IMR-90 (cell line): ENCODE data around the gene AOC2. TPM values are rescaled to one million over a fixed set of nuclear protein-coding genes. Genes with fewer than 3 reads are reported as not detected.

Source experiments
- ATAC-seq: fragments of 200-7000 bp; cut with Tn5 transposase; 2 replicates; pipeline ENCODE4 v1.9.1; 2020; ENCODE audit warnings: low read depth, mild to moderate bottlenecking, moderate library complexity
- BruUV-seq: library from RNA; stranded (reverse); fragments of 400-500 nt; replicated peaks from 2 replicates; lab custom pipeline; 2021; lab: Mats Ljungman, UMichigan
- CTCF ChIA-PET: fragments of 300-600 bp; formaldehyde crosslinking; extraction: SDS; loops from one replicate; lab custom pipeline; 2021; ENCODE audit warnings: antibody characterized with exemption; lab: Yijun Ruan, JAX
- POLR2A ChIA-PET: fragments of 300-600 bp; sonication (Branson Sonifier 250); formaldehyde crosslinking; loops from one replicate; lab custom pipeline; 2022; ENCODE audit warnings: antibody characterized with exemption; ENCODE audit not compliant: unreplicated experiment; lab: Charles Lee
- DNase-seq: peaks from one replicate; pipeline ENCODE4 v3.0.0; 2013
- H2AFZ ChIP-seq: replicated peaks from 2 replicates; pipeline ENCODE3; 2013; ENCODE audit warnings: low read length, mild to moderate bottlenecking; ENCODE audit not compliant: poor library complexity
- H2AK5ac ChIP-seq: 2 replicates; pipeline ENCODE4 v1.6.1; 2013; ENCODE audit warnings: low read depth, low read length, inconsistent platforms
- H2AK9ac ChIP-seq: replicated peaks from 2 replicates; pipeline ENCODE3; 2013; ENCODE audit warnings: mild to moderate bottlenecking, low read depth, low read length, moderate library complexity; ENCODE audit not compliant: poor library complexity
- H2BK120ac ChIP-seq: 2 replicates; pipeline ENCODE4 v1.6.1; 2013; ENCODE audit warnings: low read depth, low read length, inconsistent platforms
- H2BK15ac ChIP-seq: 3 replicates; pipeline ENCODE4 v1.6.1; 2013; ENCODE audit warnings: low read depth, low read length, inconsistent platforms
- H2BK20ac ChIP-seq: 2 replicates; pipeline ENCODE4 v1.6.1; 2013; ENCODE audit warnings: low read depth, mild to moderate bottlenecking, inconsistent platforms, low read length, moderate library complexity
- H2BK5ac ChIP-seq: 2 replicates; pipeline ENCODE4 v1.6.1; 2013; ENCODE audit warnings: mild to moderate bottlenecking, low read depth, low read length, inconsistent platforms; ENCODE audit not compliant: poor library complexity, severe bottlenecking
- H3K14ac ChIP-seq: replicated peaks from 2 replicates; pipeline ENCODE4 v1.6.1; 2013; ENCODE audit warnings: low read depth, low read length, inconsistent platforms
- H3K18ac ChIP-seq: 2 replicates; pipeline ENCODE4 v1.6.1; 2013; ENCODE audit warnings: low read depth, low read length, control low read depth
- H3K23ac ChIP-seq: 2 replicates; pipeline ENCODE4 v1.6.1; 2013; ENCODE audit warnings: low read depth, low read length, inconsistent platforms
- H3K27ac ChIP-seq: 2 replicates; pipeline ENCODE4 v1.5.1; 2013; ENCODE audit warnings: mild to moderate bottlenecking, control low read depth, low read length; ENCODE audit not compliant: insufficient read depth
- H3K27me3 ChIP-seq: 2 replicates; pipeline ENCODE4 v1.6.1; 2013; ENCODE audit warnings: low read length; ENCODE audit not compliant: control insufficient read depth, insufficient read depth
- H3K36me3 ChIP-seq: 2 replicates; pipeline ENCODE4 v1.6.1; 2013; ENCODE audit warnings: low read length, mixed read lengths; ENCODE audit not compliant: control insufficient read depth, insufficient read depth
- H3K4ac ChIP-seq: 2 replicates; pipeline ENCODE4 v1.6.1; 2013; ENCODE audit warnings: low read depth, low read length, inconsistent platforms
- H3K4me1 ChIP-seq: 2 replicates; pipeline ENCODE4 v1.6.1; 2013; ENCODE audit warnings: low read length, mixed read lengths; ENCODE audit not compliant: control insufficient read depth, insufficient read depth
- H3K4me2 ChIP-seq: 2 replicates; pipeline ENCODE4 v1.6.1; 2013; ENCODE audit warnings: low read depth, mild to moderate bottlenecking, control low read depth, low read length, moderate library complexity
- H3K4me3 ChIP-seq: 2 replicates; pipeline ENCODE4 v1.5.1; 2013; ENCODE audit warnings: low read depth, mild to moderate bottlenecking, control low read depth, low read length, moderate library complexity; ENCODE audit not compliant: insufficient read depth
- H3K56ac ChIP-seq: 2 replicates; pipeline ENCODE4 v1.6.1; 2013; ENCODE audit warnings: low read length, inconsistent platforms; ENCODE audit not compliant: insufficient read depth; ENCODE audit errors: extremely low read depth
- H3K79me1 ChIP-seq, 2 experiments: 2 replicates each; pipeline ENCODE4 v1.6.1; 2013; ENCODE audit warnings: low read length in 2 of 2, inconsistent platforms in 1 of 2, low read depth in 1 of 2
- H3K9ac ChIP-seq: 2 replicates; pipeline ENCODE4 v1.6.1; 2013; ENCODE audit warnings: low read depth, low read length, control low read depth
- H3K9me1 ChIP-seq: 2 replicates; pipeline ENCODE4 v1.6.1; 2013; ENCODE audit warnings: low read length, inconsistent platforms; ENCODE audit not compliant: insufficient read depth
- H3K9me3 ChIP-seq: 2 replicates; pipeline ENCODE4 v1.6.1; 2013; ENCODE audit warnings: low read length; ENCODE audit not compliant: control insufficient read depth, insufficient read depth
- H4K20me1 ChIP-seq: 2 replicates; pipeline ENCODE4 v1.6.1; 2013; ENCODE audit warnings: low read length, inconsistent platforms; ENCODE audit not compliant: insufficient read depth
- H4K5ac ChIP-seq: 2 replicates; pipeline ENCODE4 v1.6.1; 2013; ENCODE audit warnings: mild to moderate bottlenecking, low read depth, low read length, control low read depth
- H4K8ac ChIP-seq, 2 experiments: 2 replicates each; pipeline ENCODE4 v1.6.1; 2013; ENCODE audit warnings: low read depth in 2 of 2, low read length in 2 of 2, control low read depth in 1 of 2, inconsistent platforms in 1 of 2
- H4K91ac ChIP-seq: 2 replicates; pipeline ENCODE4 v1.6.1; 2013; ENCODE audit warnings: low read depth, low read length, inconsistent platforms; ENCODE audit not compliant: insufficient read depth
- BHLHE40 ChIP-seq: fragments of 150-350 bp; IDR thresholded peaks from 2 replicates; pipeline ENCODE4 v1.6.1; 2016; ENCODE audit warnings: mild to moderate bottlenecking, low read depth, low read length
- CEBPB ChIP-seq: IDR thresholded peaks from 2 replicates; pipeline ENCODE4 v1.6.1; 2012; ENCODE audit warnings: low read depth, low read length, improper control_type of control experiment
- CHD1 ChIP-seq: IDR thresholded peaks from 2 replicates; pipeline ENCODE4 v1.6.1; 2012; ENCODE audit warnings: low read depth, low read length, improper control_type of control experiment
- CTCF ChIP-seq: conservative IDR thresholded peaks from 2 replicates; pipeline ENCODE4 v1.5.1; 2012; ENCODE audit warnings: mild to moderate bottlenecking, low read depth, low read length, improper control_type of control experiment
- FOS ChIP-seq: fragments of 150-350 bp; IDR thresholded peaks from 2 replicates; pipeline ENCODE4 v1.6.1; 2016; ENCODE audit warnings: low read depth, low read length
- MAZ ChIP-seq: IDR thresholded peaks from 2 replicates; pipeline ENCODE4 v1.6.1; 2012; ENCODE audit warnings: low read depth, mild to moderate bottlenecking, low read length, improper control_type of control experiment, moderate library complexity, borderline replicate concordance
- MXI1 ChIP-seq: IDR thresholded peaks from 2 replicates; pipeline ENCODE4 v1.6.1; 2012; ENCODE audit warnings: low read depth, mild to moderate bottlenecking, low read length, moderate library complexity, borderline replicate concordance
- NFE2L2 ChIP-seq: fragments of 150-350 bp; IDR thresholded peaks from 2 replicates; pipeline ENCODE4 v1.6.1; 2016; ENCODE audit warnings: low read depth, mild to moderate bottlenecking, low read length
- RCOR1 ChIP-seq: IDR thresholded peaks from 2 replicates; pipeline ENCODE4 v1.6.1; 2012; ENCODE audit warnings: mild to moderate bottlenecking, low read length, improper control_type of control experiment; ENCODE audit not compliant: insufficient replicate concordance
- USF2 ChIP-seq: fragments of 150-350 bp; IDR thresholded peaks from 2 replicates; pipeline ENCODE4 v1.6.1; 2017; ENCODE audit warnings: mild to moderate bottlenecking, antibody characterized with exemption, low read length, low read depth
- WGBS, 2 experiments: methylation state at CpG; one replicate each; pipeline versions ENCODE4 v1.1.5 to v1.1.7; 2013; ENCODE audit warnings: missing lambda C conversion rate in 2 of 2; ENCODE audit not compliant: insufficient read length in 1 of 2; ENCODE audit errors: extremely low coverage in 2 of 2; 5-methylcytosine and 5-hydroxymethylcytosine counted together
- dilution Hi-C: fragments of 300-500 bp; cut with HindIII; formaldehyde crosslinking; loops from one replicate; pipeline ENCODE4 v1.14.3; 2018; ENCODE audit warnings: low sequenced_read_pairs; ENCODE audit not compliant: unreplicated experiment
- in situ Hi-C: fragments of 300-500 bp; cut with MboI; formaldehyde crosslinking; loops from 3 replicates; pipeline ENCODE4 v1.14.3; 2019; ENCODE audit warnings: low sequenced_read_pairs, inconsistent platforms, mixed read lengths
- intact Hi-C: fragments of 100-400 bp; cut with micrococcal nuclease; formaldehyde crosslinking; loops from 2 replicates; pipeline ENCODE4 v1.10.0; 2022
- polyA plus RNA-seq, 3 experiments: library from polyadenylated mRNA; depleted of rRNA; stranded (reverse); fragments of >200 nt; gene quantifications; 2 replicates each; pipeline ENCODE4 v1.2.3, GENCODE V29; 2012; ENCODE audit warnings: low replicate concordance in 1 of 3
- total RNA-seq: library from RNA; depleted of rRNA; stranded (reverse); fragments of >200 nt; gene quantifications from 2 replicates; pipeline ENCODE4 v1.2.3, GENCODE V29; 2012

AOC2 gene
- total and polyA plus RNA-seq, 2 of the 4 experiments (the other 2 are of a cell fraction) = 0.36 to 0.41 TPM

GRCh38 chr17:42852351-42852750 is 8.0 kb downstream of the AOC2 start:
- H3K4ac ChIP-seq = no peak overlapping the region
- H2AK5ac ChIP-seq = no peak overlapping the region
- no peaks in the 10 kb centered on the region for H3K36me3 ChIP-seq
- no peak overlapping the region for H4K5ac ChIP-seq
- H4K91ac ChIP-seq = no peak overlapping the region
- no peak overlapping the region for H4K8ac ChIP-seq
- no peak overlapping the region for H2BK20ac ChIP-seq
- H3K9me1 ChIP-seq = 0 out of 2 replicates have a peak, but pooled peaks cover 6% of the 10 kb centered on the region
- H3K14ac ChIP-seq = no peak overlapping the region
- H3K27me3 ChIP-seq = peaks cover 21% of the 10 kb centered on the region
- WGBS, 2 experiments = 81% methylated on average over 5 of the region's 15 CpGs; no CpG with 5 or more reads in 1 of the 2 experiments
- H3K79me1 ChIP-seq = 0 out of 4 replicates have a peak, but pooled peaks cover 0 to under 1% of the 10 kb centered on the region in 2 experiments
- H3K4me3 ChIP-seq = no peak overlapping the region
- dilution Hi-C loops = no loop called here
- intact Hi-C loops = no loop called here
- CTCF ChIA-PET = interaction anchor here (0.9 kb wide), 1 partner anchor 76 kb away, joined by 4 read pairs; no protein-coding TSS in a partner anchor
- H3K23ac ChIP-seq = no peak overlapping the region
- no peak overlapping the region for H3K56ac ChIP-seq
- H4K20me1 ChIP-seq = no peaks in the 10 kb centered on the region
- peaks cover 4% of the 10 kb centered on the region; the same call in 1 of the 2 replicates for H3K4me1 ChIP-seq
- no peak overlapping the region for H3K9ac ChIP-seq
- POLR2A ChIA-PET = no interaction called here
- H2BK15ac ChIP-seq = no peak overlapping the region
- no peak for TF ChIP-seq RCOR1
- no peak for TF ChIP-seq CEBPB
- no peak for TF ChIP-seq BHLHE40
- TF ChIP-seq FOS = no peak
- TF ChIP-seq MAZ = no peak
- no peak for TF ChIP-seq CHD1
- TF ChIP-seq NFE2L2 = no peak
- TF ChIP-seq USF2 = no peak
- no peak for TF ChIP-seq MXI1
- TF ChIP-seq CTCF = no peak
- no peak overlapping the region for H2BK5ac ChIP-seq
- in situ Hi-C loops = no loop called here
- no peak overlapping the region for H2AK9ac ChIP-seq
- H3K27ac ChIP-seq = no peak overlapping the region
- no peak overlapping the region for H3K18ac ChIP-seq
- DNase-seq = no peak
- no peaks in the 10 kb centered on the region for H3K9me3 ChIP-seq
- H2BK120ac ChIP-seq = no peak overlapping the region
- no peak for ATAC-seq
- no TSS peak for BruUV-seq
- no peak overlapping the region for H3K4me2 ChIP-seq
- no peak overlapping the region for H2AFZ ChIP-seq
